Epithelial cell of proximal tubule (primary cell): ENCODE measurements around the gene COL20A1. TPM values are rescaled to one million over a fixed set of nuclear protein-coding genes. Genes with fewer than 3 reads are reported as not detected.

Experiments
- DNase-seq: peaks from one replicate; pipeline ENCODE4 v3.0.0-alpha.2; 2011; ENCODE audit warnings: low read depth
- H3K4me3 ChIP-seq: 2 replicates; pipeline ENCODE4 v1.5.1; 2011; ENCODE audit warnings: low read depth, mild to moderate bottlenecking, low read length
- CTCF ChIP-seq: conservative IDR thresholded peaks from 2 replicates; pipeline ENCODE4 v1.5.1; 2012; ENCODE audit warnings: low read depth, mild to moderate bottlenecking, low read length
- total RNA-seq: library from RNA; depleted of rRNA; stranded (reverse); fragments of >200 nt; gene quantifications from 2 replicates; pipeline ENCODE4 v1.2.3, GENCODE V29; 2015

Gene COL20A1
- total RNA-seq, result not detected in 2 replicates

DNA sequence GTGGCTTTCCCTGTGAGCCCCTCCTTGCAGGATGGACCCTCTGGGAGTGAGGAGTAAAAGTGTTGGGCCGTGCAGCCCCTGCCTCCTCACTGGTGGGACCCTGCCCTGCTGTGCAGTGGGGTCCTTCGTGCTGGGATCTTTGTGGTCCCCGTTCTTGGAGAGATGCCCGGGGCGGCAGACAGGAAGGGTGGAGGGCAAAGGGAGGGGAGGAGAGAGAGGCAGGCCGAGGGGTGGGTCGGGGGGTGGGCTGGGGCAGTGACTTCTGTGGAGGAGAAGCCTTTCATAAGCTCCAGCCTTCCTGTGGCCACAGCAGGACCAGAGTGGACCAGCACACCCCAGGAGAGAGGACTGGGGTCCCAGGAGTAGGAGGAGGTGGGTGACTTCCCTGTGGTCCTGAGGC lies at the start of gene COL20A1:
Gene COL20A1, plus strand, starts transcription at position 283 of the 400 bp plus-strand sequence. CDS start 1,922 bp downstream, outside the sequence.
- no peak for TF ChIP-seq CTCF
- no peak within 1 kb of the TSS for H3K4me3 ChIP-seq
- no peak for DNase-seq

GRCh38 chr20:63243604-63244247 lies 49.3 kb upstream of the COL20A1 start:
- no peak for TF ChIP-seq CTCF
- no peak for DNase-seq
- H3K4me3 ChIP-seq, result no peak overlapping the region

DNA sequence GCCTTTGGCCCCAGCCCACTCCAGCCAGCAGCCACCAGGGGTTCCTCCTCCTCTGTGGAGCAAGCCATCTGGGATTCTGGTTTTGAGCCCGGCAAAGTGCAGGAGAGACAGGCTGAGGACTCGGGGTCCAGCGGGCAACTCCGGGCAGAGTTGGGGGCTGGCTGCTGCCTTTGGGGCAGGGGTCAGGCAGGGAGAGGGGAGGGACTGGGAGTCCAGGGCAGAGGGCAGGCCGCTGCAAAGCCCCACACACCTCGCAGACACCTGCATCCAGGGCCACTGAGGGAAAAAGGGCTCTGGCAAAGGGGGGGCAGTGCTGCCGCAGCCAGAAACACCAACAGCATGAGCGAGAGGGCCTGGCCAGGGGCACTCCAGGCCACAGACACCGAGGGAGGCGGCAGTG lies 48.5 kb upstream of the COL20A1 start:
- no peak overlapping the region for H3K4me3 ChIP-seq
- no peak for TF ChIP-seq CTCF
- no peak for DNase-seq

GRCh38 chr20:63246490-63247288 lies 46.3 kb upstream of the COL20A1 start:
- no peak for DNase-seq
- peak overlapping the region; percentile 6 for H3K4me3 ChIP-seq
- peak; percentile 5 for TF ChIP-seq CTCF

DNA sequence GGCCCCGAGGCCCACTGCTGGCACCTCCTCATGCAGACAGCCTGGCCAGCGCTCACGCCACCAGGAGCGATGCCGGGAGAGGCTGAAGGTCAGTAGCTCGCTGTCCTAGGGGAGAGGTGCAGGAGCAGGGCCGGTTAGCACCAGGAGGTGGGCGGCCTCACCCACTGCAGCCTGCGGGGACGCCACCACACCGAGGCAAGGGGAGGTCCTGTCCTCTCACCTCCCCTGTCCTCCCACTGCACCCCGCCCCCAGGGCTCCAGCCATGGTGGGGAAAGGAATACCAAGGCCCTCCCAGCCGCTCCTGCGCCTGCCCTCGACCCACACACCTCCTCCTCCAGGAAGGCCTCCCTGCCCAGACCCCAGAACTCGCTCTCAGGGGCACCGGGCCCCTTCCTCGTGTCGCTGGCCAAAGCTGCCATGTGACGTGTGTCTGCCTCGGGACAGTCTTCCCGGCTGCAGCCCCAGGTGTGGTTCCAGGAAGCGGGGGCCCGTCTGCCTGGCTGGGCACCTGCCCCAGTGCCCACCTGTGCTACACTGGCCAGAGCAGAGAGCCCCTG lies 45.2 kb upstream of the COL20A1 start:
- H3K4me3 ChIP-seq, result peak overlapping the region; percentile 22
- no peak for DNase-seq
- TF ChIP-seq CTCF, result no peak

DNA sequence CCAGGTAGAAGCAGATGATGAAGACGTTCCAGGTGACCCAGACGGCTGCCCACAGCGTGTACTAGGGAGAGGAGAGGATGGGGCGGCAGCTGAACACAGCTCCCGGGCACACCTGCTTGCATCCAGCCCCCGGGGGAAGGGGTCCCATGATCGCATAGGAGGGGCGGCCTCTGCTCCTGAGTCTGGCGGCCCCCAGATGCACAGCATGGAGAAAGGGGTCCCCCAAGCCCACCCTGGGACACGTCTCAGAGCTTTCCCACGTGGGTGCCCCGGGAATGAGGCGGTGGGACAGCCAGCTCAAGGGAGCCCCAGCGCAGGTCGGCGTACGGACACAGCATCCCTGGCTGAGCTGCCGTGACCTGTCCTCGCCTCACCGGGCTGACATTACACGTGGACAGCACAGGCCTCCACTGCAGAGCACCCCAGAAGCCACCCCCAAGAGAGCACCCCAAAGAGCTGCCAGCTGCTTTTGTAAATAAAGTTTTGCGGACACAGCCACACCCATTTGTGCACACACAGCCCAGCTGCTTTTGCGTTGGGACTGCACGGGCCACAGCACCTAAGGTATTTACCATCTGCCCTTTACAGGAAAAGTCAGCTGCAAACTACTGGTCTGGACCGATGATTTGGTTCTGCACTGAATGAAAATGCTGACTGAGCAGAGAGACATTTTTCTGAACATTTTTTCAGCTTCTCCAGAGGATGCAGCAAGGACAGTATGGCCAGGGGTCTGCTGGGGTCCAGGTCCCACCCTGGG lies 44.0 kb upstream of the COL20A1 start:
- no peak for TF ChIP-seq CTCF
- H3K4me3 ChIP-seq, result peak overlapping the region; percentile 22
- peak; percentile 54 for DNase-seq
